ENCODE results near the gene CNOT11. TPM values are rescaled to one million over a fixed set of nuclear protein-coding genes. Genes with fewer than 3 reads are reported as not detected.

CNOT11 gene
- total RNA-seq, 3 donors from 2014 or later (not counting 1 experiment from before 2014, with no cell fraction given), result 41.7 to 49.8 (median 46.0) TPM

- Histone ChIP-seq H3K9me3 (ENCODE audit: control insufficient read depth, insufficient read depth, low read length) (no peaks in the 10 kb centered on the region), H3K27ac (ENCODE audit: low read length) (peak overlapping the region; percentile 87), H3K36me3 (ENCODE audit: control insufficient read depth, insufficient read depth, low read length) (peaks cover 9% of the 10 kb centered on the region), H3K4me3 (ENCODE audit: low read length) (peak overlapping the region; percentile 73), H3K27me3 (ENCODE audit: control insufficient read depth, insufficient read depth, low read length) (no peaks in the 10 kb centered on the region), H3K4me1 (ENCODE audit: control insufficient read depth, insufficient read depth, low read length) (peaks cover 52% of the 10 kb centered on the region)
- no peak for TF ChIP-seq CTCF (IDR thresholded peaks at IDR 0.05)
- H3K4me1 Mint-ChIP-seq, result peaks cover 77 to 79% of the 10 kb centered on the region in 2 donors
- DNase-seq (no peak), ATAC-seq (no peak)
- no peaks in the 10 kb centered on the region for H3K36me3 Mint-ChIP-seq
- intact Hi-C loops (cut with micrococcal nuclease), result loop anchor here (10.0 kb wide), 1 partner anchor 721 kb away; no protein-coding TSS in a partner anchor
- peak overlapping the region; percentile 99 for H3K4me3 Mint-ChIP-seq
- no peaks in the 10 kb centered on the region for H3K27me3 Mint-ChIP-seq (ENCODE audit: low read depth in 2 of 2)
- H3K9me3 Mint-ChIP-seq, result no peaks in the 10 kb centered on the region
- WGBS (ENCODE audit: insufficient coverage), result 69% methylated on average over 4 of the region's 7 CpGs
- H3K27ac Mint-ChIP-seq, result peak overlapping the region; percentile 96 to 98
Observed at GRCh38 chr2:101305492-101306078, 52.9 kb downstream of the CNOT11 start.

- Mint-ChIP-seq H3K9me3 (no peaks in the 10 kb centered on the region), H3K36me3 (no peaks in the 10 kb centered on the region), H3K4me3 (peak overlapping the region; percentile 99), H3K4me1 (peaks cover 77 to 79% of the 10 kb centered on the region in 2 donors), H3K27ac (peak overlapping the region; percentile 96 to 98), H3K27me3 (ENCODE audit: low read depth in 2 of 2) (no peaks in the 10 kb centered on the region)
- H3K36me3 ChIP-seq (ENCODE audit: control insufficient read depth, insufficient read depth, low read length), result peaks cover 9% of the 10 kb centered on the region
- 49% methylated on average over 7 of the region's 7 CpGs for WGBS (ENCODE audit: insufficient coverage)
- intact Hi-C loops (cut with micrococcal nuclease), result loop anchor here (10.0 kb wide), 1 partner anchor 722 kb away; no protein-coding TSS in a partner anchor
- H3K27me3 ChIP-seq (ENCODE audit: control insufficient read depth, insufficient read depth, low read length), result no peaks in the 10 kb centered on the region
- ATAC-seq (no peak), DNase-seq (peak; percentile 24 to 40)
- H3K4me1 ChIP-seq (ENCODE audit: control insufficient read depth, insufficient read depth, low read length), result peaks cover 52% of the 10 kb centered on the region
- TF ChIP-seq CTCF (IDR thresholded peaks at IDR 0.05), result no peak
- H3K9me3 ChIP-seq (ENCODE audit: control insufficient read depth, insufficient read depth, low read length), result no peaks in the 10 kb centered on the region
- peak overlapping the region; percentile 73 for H3K4me3 ChIP-seq (ENCODE audit: low read length)
- H3K27ac ChIP-seq (ENCODE audit: low read length), result peak overlapping the region; percentile 87
Observed at GRCh38 chr2:101306410-101306809, 53.7 kb downstream of the CNOT11 start.

- H3K4me3 Mint-ChIP-seq, result peak overlapping the region; percentile 99
- H3K9me3 Mint-ChIP-seq, result no peaks in the 10 kb centered on the region
- Histone ChIP-seq H3K27ac (ENCODE audit: low read length) (peak overlapping the region; percentile 87), H3K27me3 (ENCODE audit: control insufficient read depth, insufficient read depth, low read length) (no peaks in the 10 kb centered on the region), H3K4me1 (ENCODE audit: control insufficient read depth, insufficient read depth, low read length) (peaks cover 54% of the 10 kb centered on the region), H3K4me3 (ENCODE audit: low read length) (peak overlapping the region; percentile 73), H3K36me3 (ENCODE audit: control insufficient read depth, insufficient read depth, low read length) (peaks cover 4% of the 10 kb centered on the region), H3K9me3 (ENCODE audit: control insufficient read depth, insufficient read depth, low read length) (no peaks in the 10 kb centered on the region)
- no peak for TF ChIP-seq CTCF (IDR thresholded peaks at IDR 0.05)
- WGBS (ENCODE audit: insufficient coverage), result 36% methylated on average over 9 of the region's 9 CpGs
- DNase-seq, result peak in 1 of 2 donors; percentile 18
- no peak for ATAC-seq
- no peaks in the 10 kb centered on the region for H3K27me3 Mint-ChIP-seq (ENCODE audit: low read depth in 2 of 2)
- no peaks in the 10 kb centered on the region for H3K36me3 Mint-ChIP-seq
- intact Hi-C loops (cut with micrococcal nuclease), result loop anchor here (1.0 to 10.0 kb wide), 3 partner anchors 54 to 723 kb away; partner anchors contain the start of gene RPL31
- H3K4me1 Mint-ChIP-seq, result peaks cover 77 to 78% of the 10 kb centered on the region in 2 donors
- peak overlapping the region; percentile 96 to 98 for H3K27ac Mint-ChIP-seq
Observed at GRCh38 chr2:101307503-101307902, 54.8 kb downstream of the CNOT11 start.
